A549 (cell line): ENCODE measurements around the gene ARFGEF3. TPM values are rescaled to one million over a fixed set of nuclear protein-coding genes. Genes with fewer than 3 reads are reported as not detected.

Source experiments
- ATAC-seq, 2 experiments: fragments of 200-7000 bp in 1 of 2; fragments of >200 bp in 1 of 2; cut with Nextera tagmentation in 1 of 2; cut with Tn5 transposase in 1 of 2; 3 replicates each; pipeline versions ENCODE4 v1.8.0 to v1.9.1; 2018 to 2020; ENCODE audit warnings: mild to moderate bottlenecking in 1 of 2, moderate library complexity in 1 of 2
- CTCF ChIA-PET: fragments of 300-600 bp; sonication (Branson Sonifier 250); formaldehyde crosslinking; extraction: SDS; loops from one replicate; lab custom pipeline; 2021; ENCODE audit warnings: antibody characterized with exemption, inconsistent platforms; lab: Yijun Ruan, JAX
- POLR2A ChIA-PET: fragments of 350-600 bp; formaldehyde crosslinking; extraction: SDS; loops from one replicate; lab custom pipeline; 2021; ENCODE audit warnings: antibody characterized with exemption, inconsistent platforms; lab: Yijun Ruan, JAX
- DNase-seq, 2 experiments: peaks; one replicate each; pipeline versions ENCODE4 v3.0.0 to v3.0.0-alpha.2; 2011 to 2016; ENCODE audit warnings: low read depth in 1 of 2, low spot score in 1 of 2
- FAIRE-seq: peaks from 2 replicates; lab custom pipeline; 2011; peaks lifted over from hg19 to GRCh38; lab: Jason Lieb, UNC
- H3K27ac ChIP-seq, 2 experiments: fragments of >200 bp; sonication (Bioruptor Twin); formaldehyde crosslinking; 3 replicates each; pipeline ENCODE4 v1.5.1; 2016 to 2017
- H3K4me1 ChIP-seq: fragments of >200 bp; sonication (Bioruptor Twin); formaldehyde crosslinking; 3 replicates; pipeline ENCODE4 v1.6.1; 2016
- H3K4me2 ChIP-seq: fragments of >200 bp; sonication (Bioruptor Twin); formaldehyde crosslinking; 3 replicates; pipeline ENCODE4 v1.6.1; 2016
- H3K4me3 ChIP-seq: fragments of >200 bp; sonication (Bioruptor Twin); formaldehyde crosslinking; 3 replicates; pipeline ENCODE4 v1.5.1; 2016
- H3K9me3 ChIP-seq: fragments of >200 bp; sonication (Bioruptor Twin); formaldehyde crosslinking; 3 replicates; pipeline ENCODE4 v1.6.1; 2016
- CBX8 ChIP-seq: fragments of 200-600 bp; sonication (generic); IDR thresholded peaks from 2 replicates; pipeline ENCODE4 v1.6.1; 2016
- CEBPB ChIP-seq, 2 experiments: fragments of >200 bp in 1 of 2; sonication (Bioruptor Twin) in 1 of 2; formaldehyde crosslinking in 1 of 2; IDR thresholded peaks; 2 replicates each; pipeline ENCODE4 v1.6.1; 2012 to 2016
- CHD2 ChIP-seq: fragments of 150-350 bp; IDR thresholded peaks from 2 replicates; pipeline ENCODE4 v1.6.1; 2014; ENCODE audit warnings: low read length; ENCODE audit not compliant: partially characterized antibody
- CHD4 ChIP-seq: fragments of 200-600 bp; sonication (generic); IDR thresholded peaks from 2 replicates; pipeline ENCODE4 v1.6.1; 2016; ENCODE audit warnings: antibody characterized with exemption, mild to moderate bottlenecking, borderline replicate concordance
- FOXS1 ChIP-seq: fragments of 250-450 bp; sonication (Bioruptor Pico); IDR thresholded peaks from 2 replicates; pipeline ENCODE4 v1.5.0; 2020; ENCODE audit warnings: mild to moderate bottlenecking, moderate library complexity
- GATA3 ChIP-seq: IDR thresholded peaks from 2 replicates; pipeline ENCODE4 v1.6.1; 2012; ENCODE audit warnings: borderline replicate concordance
- HEYL ChIP-seq: fragments of 250-450 bp; sonication (Bioruptor Pico); IDR thresholded peaks from 2 replicates; pipeline ENCODE4 v1.8.0; 2021; ENCODE audit warnings: mild to moderate bottlenecking, moderate library complexity
- HOXB5 ChIP-seq: fragments of 250-450 bp; sonication (Bioruptor Pico); IDR thresholded peaks from 2 replicates; pipeline ENCODE4 v1.5.0; 2020; ENCODE audit warnings: mild to moderate bottlenecking, moderate library complexity
- JUNB ChIP-seq: fragments of >200 bp; sonication (Bioruptor Twin); formaldehyde crosslinking; IDR thresholded peaks from 2 replicates; pipeline ENCODE4 v1.6.1; 2016
- KDM1A ChIP-seq: fragments of 200-600 bp; sonication (generic); IDR thresholded peaks from 2 replicates; pipeline ENCODE4 v1.6.1; 2016; ENCODE audit warnings: low read depth, mild to moderate bottlenecking
- MAFK ChIP-seq: fragments of 450-650 bp; IDR thresholded peaks from 2 replicates; pipeline ENCODE4 v1.6.1; 2014; ENCODE audit not compliant: partially characterized antibody
- MAZ ChIP-seq: fragments of 150-350 bp; IDR thresholded peaks from 2 replicates; pipeline ENCODE4 v1.6.1; 2014; ENCODE audit warnings: antibody characterized with exemption, low read depth, low read length, borderline replicate concordance
- NFE2L2 ChIP-seq: fragments of 150-350 bp; conservative IDR thresholded peaks from 2 replicates; pipeline ENCODE4 v1.6.1; 2014; ENCODE audit warnings: low read length
- PHF8 ChIP-seq: fragments of 200-600 bp; sonication (generic); IDR thresholded peaks from 2 replicates; pipeline ENCODE4 v1.6.1; 2016; ENCODE audit warnings: low read depth, mild to moderate bottlenecking, antibody characterized with exemption, moderate library complexity, borderline replicate concordance
- POLR2A ChIP-seq: IDR thresholded peaks from 2 replicates; pipeline ENCODE4 v1.6.1; 2012; ENCODE audit warnings: mild to moderate bottlenecking, low read length
- RAD21 ChIP-seq, 2 experiments: fragments of >200 bp in 1 of 2; sonication (Bioruptor Twin) in 1 of 2; formaldehyde crosslinking in 1 of 2; IDR thresholded peaks in 1 of 2; conservative IDR thresholded peaks in 1 of 2; 2 replicates in 1 of 2; 3 replicates in 1 of 2; pipeline ENCODE4 v1.6.1; 2012 to 2018; ENCODE audit warnings: inconsistent platforms in 1 of 2
- RARB ChIP-seq: fragments of 250-450 bp; sonication (Bioruptor Pico); IDR thresholded peaks from 2 replicates; pipeline ENCODE4 v1.8.0; 2021; ENCODE audit warnings: mild to moderate bottlenecking, moderate library complexity
- RCOR1 ChIP-seq: fragments of 150-350 bp; IDR thresholded peaks from 2 replicates; pipeline ENCODE4 v1.6.1; 2014; ENCODE audit warnings: antibody characterized with exemption, low read length, low read depth
- RFX5 ChIP-seq: fragments of 450-650 bp; IDR thresholded peaks from 2 replicates; pipeline ENCODE4 v1.7.1; 2014; ENCODE audit warnings: antibody characterized with exemption, mild to moderate bottlenecking, moderate library complexity
- RNF2 ChIP-seq: fragments of 200-600 bp; sonication (generic); IDR thresholded peaks from 2 replicates; pipeline ENCODE4 v1.6.1; 2016; ENCODE audit warnings: low read depth, mild to moderate bottlenecking, antibody characterized with exemption, moderate library complexity, borderline replicate concordance
- ZFP36 ChIP-seq: fragments of 450-650 bp; IDR thresholded peaks from 2 replicates; pipeline ENCODE4 v1.6.1; 2014; ENCODE audit warnings: borderline replicate concordance; ENCODE audit not compliant: partially characterized antibody
- ZNF302 ChIP-seq: fragments of 250-450 bp; sonication (Bioruptor Pico); IDR thresholded peaks from 2 replicates; pipeline ENCODE4 v1.9.0; 2021; ENCODE audit warnings: inconsistent platforms, mild to moderate bottlenecking, moderate library complexity
- WGBS: methylation state at CpG from one replicate; pipeline ENCODE4 v1.1.6; 2017; ENCODE audit errors: missing lambda C conversion rate; 5-methylcytosine and 5-hydroxymethylcytosine counted together
- polyA plus RNA-seq, 4 experiments: library from polyadenylated mRNA; depleted of rRNA in 3 of 4; stranded (reverse); fragments of >200 nt; fragmentation: RNase III in 1 of 4; extraction: RNeasy Plus Mini Kit Qiagen cat#74134 plus additional on column Dnase treatment in 1 of 4; gene quantifications; 2 replicates in 3 of 4; 3 replicates in 1 of 4; pipeline ENCODE4 v1.2.3, GENCODE V29; 2011 to 2017
- TF ChIP-seq, protein P1 (sequence below): IDR thresholded peaks from 2 replicates; pipeline ENCODE4 v1.6.1; 2012
- TF ChIP-seq, protein P2 (sequence below): fragments of 150-350 bp; IDR thresholded peaks from 2 replicates; pipeline ENCODE4 v1.6.1; 2014; ENCODE audit warnings: low read depth, mild to moderate bottlenecking, low read length

Gene ARFGEF3
- polyA plus RNA-seq, 2 of the 4 experiments (the other 2 are of a cell fraction), result 0.15 to 0.83 TPM

DNA sequence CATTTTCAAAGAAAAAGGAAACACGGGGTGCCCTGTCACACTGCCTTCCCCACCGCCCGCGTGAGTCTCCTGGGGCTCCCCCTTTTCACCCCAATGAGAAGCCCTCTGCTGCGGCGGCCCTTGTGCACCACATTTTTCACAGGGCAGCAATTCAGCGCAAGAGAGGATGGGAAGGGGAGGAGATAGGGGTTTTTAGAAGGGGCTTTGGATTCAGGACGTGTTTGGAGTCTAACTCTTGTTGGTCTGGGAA lies 726 bp upstream of the ARFGEF3 start:
- ATAC-seq (no peak), FAIRE-seq (no peak), DNase-seq (no peak)
- ChIA-PET POLR2A (interaction anchor here (0.6 kb wide), 1 partner anchor 216 kb away, joined by 3 read pairs; no protein-coding TSS in a partner anchor), CTCF (no interaction called here)
- H3K27ac ChIP-seq, result no peak overlapping the region
- WGBS, result 87% methylated on average over 8 of the region's 8 CpGs
- no peaks in the 10 kb centered on the region for H3K9me3 ChIP-seq
- peak overlapping the region; percentile 93 for H3K4me2 ChIP-seq
- H3K4me3 ChIP-seq, result peak overlapping the region; percentile 49
- no peak for TF ChIP-seq KDM1A
- TF ChIP-seq ZNF302, result no peak
- no peak for TF ChIP-seq ZFP36
- TF ChIP-seq, protein P1, sequence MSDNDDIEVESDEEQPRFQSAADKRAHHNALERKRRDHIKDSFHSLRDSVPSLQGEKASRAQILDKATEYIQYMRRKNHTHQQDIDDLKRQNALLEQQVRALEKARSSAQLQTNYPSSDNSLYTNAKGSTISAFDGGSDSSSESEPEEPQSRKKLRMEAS, result no peak
- TF ChIP-seq HOXB5 (CRISPR knock-in tag), result no peak
- TF ChIP-seq, all 56 proteins: peak for 0
- peaks cover 4% of the 10 kb centered on the region; the same call in 1 of the 3 replicates for H3K4me1 ChIP-seq

DNA sequence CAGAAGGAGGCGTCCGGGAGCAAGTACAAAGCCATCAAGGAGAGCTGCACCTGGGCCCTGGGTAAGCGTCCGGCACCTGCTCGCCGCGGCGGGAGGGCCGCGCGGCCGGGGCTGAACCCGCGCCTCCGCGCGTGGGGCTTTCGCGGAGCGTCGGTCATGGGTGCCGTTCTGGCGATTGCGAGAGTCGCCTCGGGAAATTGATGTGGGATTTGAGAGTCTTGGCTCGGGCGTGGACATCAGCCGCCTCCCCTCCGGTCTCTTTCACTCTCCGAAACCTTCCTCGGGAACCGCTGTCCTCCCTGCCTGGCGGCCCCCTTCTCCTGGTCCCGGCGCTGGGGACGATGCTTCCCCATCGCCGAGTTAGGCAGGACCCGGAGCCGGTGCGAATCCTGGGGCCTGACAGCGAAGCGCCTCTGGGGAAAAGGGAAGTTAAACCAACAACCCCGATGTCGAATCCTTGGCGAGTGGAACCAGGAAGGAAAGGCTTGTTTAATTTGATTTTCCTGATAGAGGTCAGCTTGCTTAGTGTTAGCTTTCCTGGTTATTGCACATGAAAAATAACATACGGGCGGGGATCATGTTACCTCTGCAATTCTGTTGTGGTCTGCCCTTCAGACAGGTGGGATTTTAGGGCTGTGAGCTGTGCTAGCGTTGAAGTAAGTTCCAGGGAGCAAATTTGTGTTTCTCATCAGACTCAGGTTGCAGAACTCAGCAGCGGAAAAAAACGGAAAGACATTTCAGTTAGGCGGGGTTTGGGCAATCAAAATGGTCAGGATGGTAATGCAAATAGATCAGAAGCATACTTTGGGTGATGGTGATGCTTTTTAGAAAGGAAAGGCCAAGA lies 594 bp downstream of the ARFGEF3 start:
- H3K4me1 ChIP-seq, result peaks cover 4% of the 10 kb centered on the region; the same call in 1 of the 3 replicates
- H3K4me3 ChIP-seq, result peak overlapping the region; percentile 49
- peak overlapping the region; percentile 93 for H3K4me2 ChIP-seq
- FAIRE-seq, result no peak
- WGBS, result 30% methylated on average over 14 of the region's 53 CpGs
- peak; percentile 66 to 69 for ATAC-seq
- peak overlapping the region; percentile 40 to 83; a peak in 5 of 6 replicates for H3K27ac ChIP-seq
- ChIA-PET CTCF (no interaction called here), POLR2A (no interaction called here)
- peak; percentile 2 to 10 for DNase-seq
- H3K9me3 ChIP-seq, result no peaks in the 10 kb centered on the region
- TF ChIP-seq MAFK, result no peak
- peak; percentile 40; the same call in 1 of the 2 replicates for TF ChIP-seq RNF2
- no peak for TF ChIP-seq POLR2A
- no peak for TF ChIP-seq JUNB
- TF ChIP-seq, all 56 proteins: peak for 1

DNA sequence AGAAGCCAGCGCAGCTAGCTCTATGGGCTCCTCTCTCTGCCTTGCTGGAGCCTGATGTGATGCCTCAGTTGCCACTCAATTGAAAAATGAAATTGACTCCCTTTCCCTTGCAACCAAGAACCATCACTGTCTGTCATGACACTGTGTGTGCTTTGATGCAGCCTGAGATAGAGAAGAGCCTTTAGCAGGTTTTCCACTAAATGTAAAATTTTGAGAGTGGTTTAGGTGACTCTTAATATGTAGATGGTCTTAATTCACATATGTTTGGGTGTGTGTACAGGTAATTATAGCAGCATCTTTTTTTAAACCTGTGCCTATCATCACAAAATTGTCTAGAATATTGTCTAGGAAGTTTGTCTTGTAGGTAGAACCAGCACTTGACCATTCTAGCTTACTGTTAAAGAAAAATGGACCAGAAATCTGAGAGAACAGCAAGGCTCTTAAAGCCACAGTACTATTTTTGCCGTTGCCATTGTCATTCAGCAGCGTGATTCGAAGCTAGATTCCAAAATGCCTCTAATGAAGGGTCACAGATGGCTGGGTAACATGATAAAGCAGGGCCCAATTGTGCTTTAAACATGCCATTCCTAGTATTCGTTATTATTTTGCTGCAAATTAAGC lies 1.3 kb downstream of the ARFGEF3 start:
- Histone ChIP-seq H3K9me3 (no peaks in the 10 kb centered on the region), H3K4me2 (peak overlapping the region; percentile 93; the same call in 2 of the 3 replicates), H3K4me1 (peaks cover 4% of the 10 kb centered on the region; the same call in 1 of the 3 replicates), H3K27ac (no peak overlapping the region), H3K4me3 (no peak overlapping the region)
- FAIRE-seq (no peak), ATAC-seq (no peak), DNase-seq (no peak)
- ChIA-PET CTCF (no interaction called here), POLR2A (no interaction called here)
- no peak for TF ChIP-seq FOXS1 (CRISPR knock-in tag)
- no peak for TF ChIP-seq NFE2L2
- TF ChIP-seq CHD4, result no peak
- no peak for TF ChIP-seq MAZ
- TF ChIP-seq GATA3, result no peak
- TF ChIP-seq PHF8, result no peak
- no peak for TF ChIP-seq HEYL (CRISPR knock-in tag)
- no peak for TF ChIP-seq HOXB5 (CRISPR knock-in tag)
- TF ChIP-seq, protein P2, sequence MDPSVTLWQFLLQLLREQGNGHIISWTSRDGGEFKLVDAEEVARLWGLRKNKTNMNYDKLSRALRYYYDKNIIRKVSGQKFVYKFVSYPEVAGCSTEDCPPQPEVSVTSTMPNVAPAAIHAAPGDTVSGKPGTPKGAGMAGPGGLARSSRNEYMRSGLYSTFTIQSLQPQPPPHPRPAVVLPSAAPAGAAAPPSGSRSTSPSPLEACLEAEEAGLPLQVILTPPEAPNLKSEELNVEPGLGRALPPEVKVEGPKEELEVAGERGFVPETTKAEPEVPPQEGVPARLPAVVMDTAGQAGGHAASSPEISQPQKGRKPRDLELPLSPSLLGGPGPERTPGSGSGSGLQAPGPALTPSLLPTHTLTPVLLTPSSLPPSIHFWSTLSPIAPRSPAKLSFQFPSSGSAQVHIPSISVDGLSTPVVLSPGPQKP, result no peak
- TF ChIP-seq MAFK, result no peak
- no peak for TF ChIP-seq CBX8
- no peak for TF ChIP-seq RFX5
- TF ChIP-seq RCOR1, result no peak
- no peak for TF ChIP-seq ZNF302
- no peak for TF ChIP-seq ZFP36
- no peak for TF ChIP-seq CEBPB (IDR thresholded peaks at IDR 0.05)
- no peak for TF ChIP-seq POLR2A
- TF ChIP-seq CHD2, result no peak
- TF ChIP-seq RARB, result no peak
- TF ChIP-seq RAD21 (conservative IDR thresholded peaks at IDR 0.05 in 1 of 2, IDR thresholded peaks at IDR 0.05 in 1 of 2), result no peak
- 88% methylated on average over 5 of the region's 5 CpGs for WGBS
